ENCODE measurements around the gene TMEM121B.

TMEM121B gene

DNA sequence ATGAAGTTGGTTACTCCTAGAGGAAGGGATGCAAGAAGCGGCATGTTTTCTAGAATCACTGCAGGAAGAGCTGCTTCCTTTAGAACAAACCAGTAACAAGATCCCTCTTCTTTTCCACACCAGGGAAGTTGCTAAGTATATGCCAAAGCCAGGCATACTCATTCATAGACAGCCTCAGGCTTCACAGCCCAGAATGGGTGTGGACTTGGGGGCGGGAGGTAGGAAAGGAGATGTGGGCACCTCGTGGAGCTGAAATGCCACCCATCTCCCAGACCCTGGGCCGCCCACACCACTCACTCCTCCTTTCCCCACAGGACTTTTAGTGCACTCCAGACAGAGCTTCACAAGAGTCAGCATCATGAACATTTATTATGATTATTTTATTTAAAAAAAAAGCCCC, 16.0 kb upstream of the TMEM121B start:
- Histone ChIP-seq H3K27me3 (ENCODE audit: insufficient read depth, low read depth, severe bottlenecking) (no peaks in the 10 kb centered on the region), H3K27ac (no peak overlapping the region), H3K4me3 (ENCODE audit: low read depth, low read length) (no peak overlapping the region), H3K9me3 (ENCODE audit: severe bottlenecking) (no peaks in the 10 kb centered on the region), H3K36me3 (peaks cover 33% of the 10 kb centered on the region)
- DNase-seq, result no peak
- TF ChIP-seq, protein P1, sequence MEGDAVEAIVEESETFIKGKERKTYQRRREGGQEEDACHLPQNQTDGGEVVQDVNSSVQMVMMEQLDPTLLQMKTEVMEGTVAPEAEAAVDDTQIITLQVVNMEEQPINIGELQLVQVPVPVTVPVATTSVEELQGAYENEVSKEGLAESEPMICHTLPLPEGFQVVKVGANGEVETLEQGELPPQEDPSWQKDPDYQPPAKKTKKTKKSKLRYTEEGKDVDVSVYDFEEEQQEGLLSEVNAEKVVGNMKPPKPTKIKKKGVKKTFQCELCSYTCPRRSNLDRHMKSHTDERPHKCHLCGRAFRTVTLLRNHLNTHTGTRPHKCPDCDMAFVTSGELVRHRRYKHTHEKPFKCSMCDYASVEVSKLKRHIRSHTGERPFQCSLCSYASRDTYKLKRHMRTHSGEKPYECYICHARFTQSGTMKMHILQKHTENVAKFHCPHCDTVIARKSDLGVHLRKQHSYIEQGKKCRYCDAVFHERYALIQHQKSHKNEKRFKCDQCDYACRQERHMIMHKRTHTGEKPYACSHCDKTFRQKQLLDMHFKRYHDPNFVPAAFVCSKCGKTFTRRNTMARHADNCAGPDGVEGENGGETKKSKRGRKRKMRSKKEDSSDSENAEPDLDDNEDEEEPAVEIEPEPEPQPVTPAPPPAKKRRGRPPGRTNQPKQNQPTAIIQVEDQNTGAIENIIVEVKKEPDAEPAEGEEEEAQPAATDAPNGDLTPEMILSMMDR (IDR thresholded peaks at IDR 0.05; ENCODE audit: low read depth, low read length), result no peak

DNA sequence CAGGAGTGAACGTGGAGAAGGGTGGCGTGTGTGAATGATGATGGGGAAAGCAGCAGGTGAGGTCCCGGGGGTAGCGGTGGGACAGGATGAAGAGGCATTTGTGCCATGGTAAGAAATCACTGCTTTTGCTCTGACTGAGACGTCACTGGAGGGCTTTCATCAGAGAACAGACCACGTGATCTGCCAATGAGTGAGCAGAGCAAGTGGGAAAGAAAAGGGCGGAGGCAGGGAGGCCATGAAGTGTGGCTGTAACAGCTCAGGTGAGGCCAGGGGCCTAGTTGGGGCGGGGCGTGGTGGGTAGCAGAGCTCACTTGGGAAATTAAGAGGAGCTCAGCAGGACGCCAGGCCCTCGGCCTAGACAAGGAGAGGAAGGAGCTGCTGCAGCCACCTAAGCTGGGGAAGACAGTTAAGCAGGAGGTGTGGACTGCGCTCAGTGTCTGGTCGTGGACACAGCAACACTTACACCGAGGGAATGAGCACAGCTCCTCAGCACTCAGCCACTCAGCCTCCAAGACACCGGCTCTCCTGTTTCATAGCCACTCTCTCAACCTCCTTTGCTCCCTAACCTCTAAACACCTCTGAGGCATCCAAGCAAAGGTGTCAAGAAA, 14.1 kb upstream of the TMEM121B start:
- peaks cover 22% of the 10 kb centered on the region for H3K36me3 ChIP-seq
- DNase-seq, result no peak
- no peak overlapping the region for H3K4me3 ChIP-seq (ENCODE audit: low read depth, low read length)
- no peak overlapping the region for H3K27ac ChIP-seq
- TF ChIP-seq, protein P1 (IDR thresholded peaks at IDR 0.05; ENCODE audit: low read depth, low read length), result no peak
- no peaks in the 10 kb centered on the region for H3K27me3 ChIP-seq (ENCODE audit: insufficient read depth, low read depth, severe bottlenecking)
- H3K9me3 ChIP-seq (ENCODE audit: severe bottlenecking), result no peaks in the 10 kb centered on the region

DNA sequence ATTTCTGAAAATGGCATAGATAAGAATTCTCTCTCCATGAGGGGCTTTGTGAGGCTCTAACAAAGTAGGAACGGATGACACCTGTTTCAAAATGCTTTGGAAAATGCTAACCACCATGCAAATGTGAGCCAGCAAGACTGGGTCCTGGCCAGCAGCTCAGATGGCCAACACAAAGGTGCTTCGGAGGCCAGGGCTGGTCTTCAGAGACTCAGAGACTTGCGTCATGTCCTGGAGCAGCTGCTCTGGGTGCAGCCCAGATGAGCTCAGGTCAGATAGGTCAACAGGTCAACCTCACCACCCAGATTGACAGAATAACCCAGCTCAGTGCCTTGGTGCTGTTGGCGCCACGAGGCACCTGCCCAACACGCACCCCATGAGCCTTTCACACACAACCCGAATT, 12.0 kb upstream of the TMEM121B start:
- H3K36me3 ChIP-seq, result peaks cover 6% of the 10 kb centered on the region; the same call in 1 of the 2 replicates
- H3K9me3 ChIP-seq (ENCODE audit: severe bottlenecking), result no peaks in the 10 kb centered on the region
- no peak overlapping the region for H3K4me3 ChIP-seq (ENCODE audit: low read depth, low read length)
- DNase-seq, result no peak
- no peak overlapping the region for H3K27ac ChIP-seq
- H3K27me3 ChIP-seq (ENCODE audit: insufficient read depth, low read depth, severe bottlenecking), result no peaks in the 10 kb centered on the region
- TF ChIP-seq, protein P1 (IDR thresholded peaks at IDR 0.05; ENCODE audit: low read depth, low read length), result no peak

DNA sequence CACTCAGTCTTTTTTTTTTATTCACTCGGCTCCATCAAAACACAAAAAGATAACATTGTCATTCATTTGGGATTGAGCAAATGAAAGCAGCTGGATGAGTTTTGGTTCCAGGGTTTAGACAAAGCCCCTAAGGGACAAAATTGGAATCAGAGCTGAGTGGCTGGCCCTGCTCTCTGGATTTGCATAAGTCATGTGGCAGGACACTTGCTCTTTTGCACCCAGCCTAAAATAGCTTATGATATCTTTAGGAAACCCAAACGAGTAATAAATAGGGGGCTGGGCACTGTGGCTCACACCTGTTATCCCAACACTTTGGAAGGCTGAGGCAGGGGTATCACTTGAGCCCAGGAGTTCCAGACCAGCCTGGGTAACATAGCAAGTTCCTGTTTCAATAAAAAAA, 11.0 kb upstream of the TMEM121B start:
- Histone ChIP-seq H3K27me3 (ENCODE audit: insufficient read depth, low read depth, severe bottlenecking) (no peaks in the 10 kb centered on the region), H3K36me3 (no peaks in the 10 kb centered on the region; the same call in 1 of the 2 replicates), H3K4me3 (ENCODE audit: low read depth, low read length) (no peak overlapping the region), H3K27ac (no peak overlapping the region), H3K9me3 (ENCODE audit: severe bottlenecking) (no peaks in the 10 kb centered on the region)
- TF ChIP-seq, protein P1 (IDR thresholded peaks at IDR 0.05; ENCODE audit: low read depth, low read length), result no peak
- DNase-seq, result no peak

DNA sequence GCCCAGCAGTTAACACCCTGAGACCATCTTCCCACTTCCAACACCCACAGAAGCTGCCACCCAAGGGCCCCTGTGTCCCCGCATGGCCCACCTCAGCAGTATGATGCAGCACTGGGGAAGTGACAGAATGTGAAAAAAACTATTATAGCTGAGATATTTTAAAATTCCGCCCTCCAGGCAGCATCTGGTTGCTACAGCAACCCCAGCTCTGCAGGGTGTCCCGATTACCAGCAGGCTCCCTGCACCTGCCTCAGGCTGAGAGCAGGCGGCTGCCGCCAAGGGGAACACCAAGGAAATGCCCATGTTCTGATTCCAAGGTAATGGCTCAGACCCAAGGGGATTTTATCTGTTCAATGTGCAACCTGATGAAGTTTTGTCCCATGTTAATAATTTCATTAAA, 10.5 kb upstream of the TMEM121B start:
- Histone ChIP-seq H3K27ac (no peak overlapping the region), H3K9me3 (ENCODE audit: severe bottlenecking) (no peaks in the 10 kb centered on the region), H3K27me3 (ENCODE audit: insufficient read depth, low read depth, severe bottlenecking) (no peaks in the 10 kb centered on the region), H3K36me3 (no peaks in the 10 kb centered on the region), H3K4me3 (ENCODE audit: low read depth, low read length) (no peak overlapping the region)
- DNase-seq, result no peak
- TF ChIP-seq, protein P1 (IDR thresholded peaks at IDR 0.05; ENCODE audit: low read depth, low read length), result no peak

- Histone ChIP-seq H3K27me3 (ENCODE audit: insufficient read depth, low read depth, severe bottlenecking) (no peaks in the 10 kb centered on the region), H3K9me3 (ENCODE audit: severe bottlenecking) (no peaks in the 10 kb centered on the region), H3K4me3 (ENCODE audit: low read depth, low read length) (no peak overlapping the region), H3K27ac (no peak overlapping the region), H3K36me3 (no peaks in the 10 kb centered on the region)
- DNase-seq, result no peak
- TF ChIP-seq, protein P1 (IDR thresholded peaks at IDR 0.05; ENCODE audit: low read depth, low read length), result no peak
These were observed 9.0 kb upstream of the TMEM121B start for GRCh38 chr22:17130199-17130598.
